SK-N-SH (cell line): Measurements from ENCODE around the gene MYO18A. TPM values are rescaled to one million over a fixed set of nuclear protein-coding genes. Genes with fewer than 3 reads are reported as not detected.

Source experiments
- CTCF ChIA-PET: fragments of 300-600, 350-600 bp; formaldehyde crosslinking; extraction: SDS; loops from one replicate; lab custom pipeline; 2021; lab: Yijun Ruan, JAX
- POLR2A ChIA-PET: fragments of 350-600 bp; sonication (Branson Sonifier 250); formaldehyde crosslinking; extraction: SDS; loops from one replicate; lab custom pipeline; 2020; ENCODE audit warnings: antibody characterized with exemption, inconsistent platforms; lab: Yijun Ruan, JAX
- DNase-seq: peaks from one replicate; pipeline ENCODE4 v3.0.0; 2012
- H2AFZ ChIP-seq: fragments of 200-600 bp; sonication (generic); 2 replicates; pipeline ENCODE4 v1.8.1; 2016; ENCODE audit warnings: antibody characterized with exemption, mild to moderate bottlenecking, low read depth
- H3F3A ChIP-seq: fragments of 200-600 bp; sonication (generic); replicated peaks from 2 replicates; pipeline ENCODE3; 2016; ENCODE audit warnings: antibody characterized with exemption, mild to moderate bottlenecking; ENCODE audit not compliant: insufficient read depth
- H3K27ac ChIP-seq, 2 experiments: fragments of 200-500 bp in 1 of 2; fragments of 200-600 bp in 1 of 2; sonication (Bioruptor generic) in 1 of 2; sonication (generic), shearing (Covaris generic) in 1 of 2; 2 replicates each; pipeline versions ENCODE4 v1.5.1 to v1.6.1; 2014 to 2016; ENCODE audit warnings: low read depth in 2 of 2, inconsistent platforms in 1 of 2, low read length in 1 of 2, mild to moderate bottlenecking in 1 of 2, mixed read lengths in 1 of 2
- H3K27me3 ChIP-seq: fragments of 200-600 bp; sonication (generic), shearing (Covaris generic); 2 replicates; pipeline ENCODE4 v1.6.1; 2016; ENCODE audit warnings: mixed run types; ENCODE audit not compliant: insufficient read depth
- H3K36me3 ChIP-seq, 2 experiments: fragments of 200-500 bp in 1 of 2; fragments of 200-600 bp in 1 of 2; sonication (Bioruptor generic) in 1 of 2; sonication (generic) in 1 of 2; replicated peaks in 1 of 2; 2 replicates each; pipeline versions ENCODE3 to v1.5.1; 2014 to 2016; ENCODE audit warnings: low read length in 1 of 2, mild to moderate bottlenecking in 1 of 2; ENCODE audit not compliant: insufficient read depth in 2 of 2, control insufficient read depth in 1 of 2
- H3K4me1 ChIP-seq, 2 experiments: fragments of 200-500 bp in 1 of 2; fragments of 200-600 bp in 1 of 2; sonication (Bioruptor generic) in 1 of 2; sonication (generic), shearing (Covaris generic) in 1 of 2; 2 replicates each; pipeline versions ENCODE4 v1.5.1 to v1.6.1; 2014 to 2016; ENCODE audit warnings: low read depth in 1 of 2, low read length in 1 of 2, mixed run types in 1 of 2; ENCODE audit not compliant: insufficient read depth in 2 of 2, control insufficient read depth in 1 of 2
- H3K4me2 ChIP-seq: fragments of 200-600 bp; sonication (generic), shearing (Covaris generic); 2 replicates; pipeline ENCODE4 v1.6.1; 2017; ENCODE audit warnings: mixed run types
- H3K4me3 ChIP-seq, 2 experiments: fragments of 200-500 bp in 1 of 2; fragments of 200-600 bp in 1 of 2; sonication (Bioruptor generic) in 1 of 2; sonication (generic), shearing (Covaris generic) in 1 of 2; 2 replicates each; pipeline versions ENCODE4 v1.5.1 to v1.8.1; 2014 to 2016; ENCODE audit warnings: low read depth in 2 of 2, inconsistent platforms in 1 of 2, low read length in 1 of 2, mild to moderate bottlenecking in 1 of 2, mixed read lengths in 1 of 2, moderate library complexity in 1 of 2
- H3K79me2 ChIP-seq: fragments of 200-600 bp; sonication (generic); 2 replicates; pipeline ENCODE4 v1.8.1; 2017; ENCODE audit warnings: mild to moderate bottlenecking; ENCODE audit not compliant: insufficient read depth
- H3K9ac ChIP-seq: fragments of 200-600 bp; sonication (generic); 2 replicates; pipeline ENCODE4 v1.6.1; 2017; ENCODE audit warnings: mixed run types
- H3K9me2 ChIP-seq: fragments of 200-600 bp; sonication (generic); 2 replicates; pipeline ENCODE4 v1.6.1; 2017; ENCODE audit warnings: mixed run types
- H3K9me3 ChIP-seq: fragments of 200-600 bp; sonication (generic); 2 replicates; pipeline ENCODE4 v1.6.1; 2017; ENCODE audit warnings: mixed run types, mild to moderate bottlenecking, moderate library complexity
- H4K20me1 ChIP-seq: fragments of 200-600 bp; sonication (generic); 2 replicates; pipeline ENCODE4 v1.6.1; 2017; ENCODE audit warnings: mild to moderate bottlenecking, mixed run types; ENCODE audit not compliant: insufficient read depth
- CHD2 ChIP-seq: fragments of 150-350 bp; IDR thresholded peaks from 2 replicates; pipeline ENCODE4 v1.6.1; 2018; ENCODE audit warnings: low read length; ENCODE audit not compliant: partially characterized antibody
- ELF1 ChIP-seq: IDR thresholded peaks from 2 replicates; pipeline ENCODE4 v1.4.0; 2012
- EP300 ChIP-seq, 2 experiments: IDR thresholded peaks; 2 replicates each; pipeline versions ENCODE4 v1.4.0 to v1.6.1; 2012; ENCODE audit warnings: borderline replicate concordance in 1 of 2, low read depth in 1 of 2, low read length in 1 of 2
- MEF2A ChIP-seq: IDR thresholded peaks from 2 replicates; pipeline ENCODE4 v1.4.0; 2012; ENCODE audit warnings: low read depth, borderline replicate concordance
- NFIC ChIP-seq: IDR thresholded peaks from 2 replicates; pipeline ENCODE4 v1.4.0; 2012; ENCODE audit warnings: borderline replicate concordance
- PBX3 ChIP-seq: IDR thresholded peaks from 2 replicates; pipeline ENCODE4; 2012
- POLR2AphosphoS5 ChIP-seq: IDR thresholded peaks from 2 replicates; pipeline ENCODE4 v1.6.1; 2012; ENCODE audit warnings: low read depth, low read length
- RAD21 ChIP-seq: IDR thresholded peaks from 2 replicates; pipeline ENCODE4 v1.6.1; 2012; ENCODE audit warnings: mild to moderate bottlenecking, low read length
- RFX5 ChIP-seq: IDR thresholded peaks from 2 replicates; pipeline ENCODE4 v1.6.1; 2012; ENCODE audit warnings: mild to moderate bottlenecking, improper control_type of control experiment, low read length
- RXRA ChIP-seq: IDR thresholded peaks from 2 replicates; pipeline ENCODE4 v1.4.0; 2012; ENCODE audit warnings: low read depth, mild to moderate bottlenecking, borderline replicate concordance
- SIN3A ChIP-seq: IDR thresholded peaks from 2 replicates; pipeline ENCODE4 v1.6.1; 2012; ENCODE audit warnings: low read depth, mild to moderate bottlenecking, low read length, moderate library complexity, borderline replicate concordance
- TAF1 ChIP-seq: IDR thresholded peaks from 2 replicates; pipeline ENCODE4 v1.6.1; 2012; ENCODE audit warnings: low read depth, mild to moderate bottlenecking, low read length, moderate library complexity, borderline replicate concordance
- TEAD4 ChIP-seq: IDR thresholded peaks from 2 replicates; pipeline ENCODE4 v1.4.0; 2012; ENCODE audit warnings: mild to moderate bottlenecking, borderline replicate concordance; ENCODE audit not compliant: insufficient read depth
- ZBTB33 ChIP-seq: IDR thresholded peaks from 2 replicates; pipeline ENCODE4 v1.4.0; 2012; ENCODE audit warnings: low read depth, borderline replicate concordance
- WGBS: methylation state at CpG from one replicate; pipeline ENCODE4 v1.1.6; 2017; ENCODE audit warnings: low lambda C conversion rate; 5-methylcytosine and 5-hydroxymethylcytosine counted together
- polyA plus RNA-seq, 3 experiments: library from polyadenylated mRNA; depleted of rRNA; stranded (reverse); fragments of >200 nt; gene quantifications; 2 replicates each; pipeline ENCODE4 v1.2.3, GENCODE V29; 2012
- TF ChIP-seq, protein P1 (sequence below): fragments of 150-350 bp; IDR thresholded peaks from 2 replicates; pipeline ENCODE4 v1.6.1; 2016; ENCODE audit warnings: mild to moderate bottlenecking, low read depth, low read length
- TF ChIP-seq, protein P2 (sequence below): fragments of 150-350 bp; IDR thresholded peaks from 2 replicates; pipeline ENCODE4 v1.6.1; 2017; ENCODE audit warnings: antibody characterized with exemption, low read length, low read depth, borderline replicate concordance
- TF ChIP-seq, protein P3 (sequence below): IDR thresholded peaks from 2 replicates; pipeline ENCODE4 v1.4.0; 2012; ENCODE audit warnings: low read depth, borderline replicate concordance

MYO18A gene
- polyA plus RNA-seq, 1 of the 3 experiments (the other 2 are of a cell fraction): 6.6 TPM

- no peak overlapping the region for H3K4me3 ChIP-seq
- H4K20me1 ChIP-seq: no peaks in the 10 kb centered on the region
- ChIA-PET POLR2A (interaction anchor here (1.6 kb wide), 1 partner anchor 14 kb away, joined by 4 read pairs; no protein-coding TSS in a partner anchor), CTCF (interaction anchor here (1.8 to 2.3 kb wide), 2 partner anchors 23 to 41 kb away, joined by 5 to 10 read pairs; no protein-coding TSS in a partner anchor)
- no peak overlapping the region for H3K27ac ChIP-seq
- H3K27me3 ChIP-seq: no peaks in the 10 kb centered on the region
- H3K36me3 ChIP-seq: no peaks in the 10 kb centered on the region
- H3K4me1 ChIP-seq: peaks cover 0 to 15% of the 10 kb centered on the region in 2 experiments; a peak in 2 of 4 replicates
- DNase-seq: no peak
- H3K9ac ChIP-seq: no peak overlapping the region
- H3K79me2 ChIP-seq: no peaks in the 10 kb centered on the region
- TF ChIP-seq POLR2AphosphoS5 (no peak), RAD21 (no peak), MEF2A (no peak), ZBTB33 (no peak), RFX5 (no peak), CHD2 (no peak), TEAD4 (no peak), RXRA (no peak), TAF1 (no peak), EP300 (IDR thresholded peaks at IDR 0.05; ENCODE audit: borderline replicate concordance in 1 of 2, low read depth in 1 of 2, low read length in 1 of 2) (no peak), NFIC (no peak), SIN3A (no peak), PBX3 (no peak), ELF1 (no peak)
- TF ChIP-seq, protein P1, sequence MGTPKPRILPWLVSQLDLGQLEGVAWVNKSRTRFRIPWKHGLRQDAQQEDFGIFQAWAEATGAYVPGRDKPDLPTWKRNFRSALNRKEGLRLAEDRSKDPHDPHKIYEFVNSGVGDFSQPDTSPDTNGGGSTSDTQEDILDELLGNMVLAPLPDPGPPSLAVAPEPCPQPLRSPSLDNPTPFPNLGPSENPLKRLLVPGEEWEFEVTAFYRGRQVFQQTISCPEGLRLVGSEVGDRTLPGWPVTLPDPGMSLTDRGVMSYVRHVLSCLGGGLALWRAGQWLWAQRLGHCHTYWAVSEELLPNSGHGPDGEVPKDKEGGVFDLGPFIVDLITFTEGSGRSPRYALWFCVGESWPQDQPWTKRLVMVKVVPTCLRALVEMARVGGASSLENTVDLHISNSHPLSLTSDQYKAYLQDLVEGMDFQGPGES: no peak
- TF ChIP-seq, protein P2, sequence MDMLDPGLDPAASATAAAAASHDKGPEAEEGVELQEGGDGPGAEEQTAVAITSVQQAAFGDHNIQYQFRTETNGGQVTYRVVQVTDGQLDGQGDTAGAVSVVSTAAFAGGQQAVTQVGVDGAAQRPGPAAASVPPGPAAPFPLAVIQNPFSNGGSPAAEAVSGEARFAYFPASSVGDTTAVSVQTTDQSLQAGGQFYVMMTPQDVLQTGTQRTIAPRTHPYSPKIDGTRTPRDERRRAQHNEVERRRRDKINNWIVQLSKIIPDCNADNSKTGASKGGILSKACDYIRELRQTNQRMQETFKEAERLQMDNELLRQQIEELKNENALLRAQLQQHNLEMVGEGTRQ: no peak
- TF ChIP-seq, protein P3, sequence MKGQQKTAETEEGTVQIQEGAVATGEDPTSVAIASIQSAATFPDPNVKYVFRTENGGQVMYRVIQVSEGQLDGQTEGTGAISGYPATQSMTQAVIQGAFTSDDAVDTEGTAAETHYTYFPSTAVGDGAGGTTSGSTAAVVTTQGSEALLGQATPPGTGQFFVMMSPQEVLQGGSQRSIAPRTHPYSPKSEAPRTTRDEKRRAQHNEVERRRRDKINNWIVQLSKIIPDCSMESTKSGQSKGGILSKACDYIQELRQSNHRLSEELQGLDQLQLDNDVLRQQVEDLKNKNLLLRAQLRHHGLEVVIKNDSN: no peak
- WGBS: 89% methylated on average over 9 of the region's 9 CpGs
- no peak overlapping the region for H3K4me2 ChIP-seq
- H3K9me2 ChIP-seq: no peaks in the 10 kb centered on the region
- no peak overlapping the region for H2AFZ ChIP-seq
- H3K9me3 ChIP-seq: no peaks in the 10 kb centered on the region
- H3F3A ChIP-seq: no peaks in the 10 kb centered on the region
Observed at GRCh38 chr17:29070781-29071180, 109.4 kb downstream of the MYO18A start.
